Measurements from ENCODE around the gene CACNA1C. TPM values are rescaled to one million over a fixed set of nuclear protein-coding genes. Genes with fewer than 3 reads are reported as not detected.

The CACNA1C gene
- total and polyA plus RNA-seq, 2 donors (not counting 1 experiment from before 2014, with no cell fraction given), result 0.01 to 0.02 TPM

- no peaks in the 10 kb centered on the region for H4K20me1 ChIP-seq (ENCODE audit: control insufficient read depth, insufficient read depth, low read length, poor library complexity, severe bottlenecking)
- no peaks in the 10 kb centered on the region for H3K4me1 ChIP-seq (ENCODE audit: control insufficient read depth in 2 of 2, insufficient read depth in 2 of 2, low read length in 2 of 2)
- H2AFZ ChIP-seq (ENCODE audit: insufficient read depth, low read depth, low read length, poor library complexity, severe bottlenecking), result no peak overlapping the region
- no peak overlapping the region for H3K4me3 ChIP-seq (ENCODE audit: control extremely low read depth in 1 of 5, extremely low read depth in 1 of 5, insufficient read depth in 1 of 5, low read depth in 2 of 5, low read length in 4 of 5)
- intact Hi-C loops (cut with micrococcal nuclease), result no loop called here
- no peak overlapping the region for H3K4me2 ChIP-seq (replicated peaks; ENCODE audit: low read depth, low read length, poor library complexity, severe bottlenecking)
- TF ChIP-seq EZH2 (IDR thresholded peaks at IDR 0.05; ENCODE audit: borderline replicate concordance, insufficient read depth, low read depth, low read length, poor library complexity, severe bottlenecking), result no peak
- no peak for TF ChIP-seq CTCF (IDR thresholded peaks at IDR 0.05)
- H3K9me3 ChIP-seq (ENCODE audit: control extremely low read depth in 1 of 3, control insufficient read depth in 2 of 3, insufficient read depth in 1 of 3, low read length in 2 of 3), result peaks cover 0 to 11% (median 7%) of the 10 kb centered on the region in 3 donors
- DNase-seq, result no peak
- Mint-ChIP-seq H3K27ac (no peak overlapping the region), H3K4me3 (no peak overlapping the region), H3K27me3 (no peaks in the 10 kb centered on the region), H3K4me1 (no peaks in the 10 kb centered on the region), H3K9me3 (ENCODE audit: insufficient read depth) (peaks cover 14% of the 10 kb centered on the region)
- no peak overlapping the region for H3K9ac ChIP-seq (ENCODE audit: low read length)
- no peaks in the 10 kb centered on the region for H3K36me3 ChIP-seq (replicated peaks in 1 of 2; ENCODE audit: control extremely low read depth in 1 of 2, control insufficient read depth in 1 of 2, extremely low read depth in 1 of 2, insufficient read depth in 2 of 2, low read length in 1 of 2)
- H3K27ac ChIP-seq (ENCODE audit: low read length in 2 of 2), result no peak overlapping the region
- no peak for ATAC-seq (ENCODE audit: low read depth)
- ChIA-PET CTCF (no interaction called here), POLR2A (no interaction called here)
- no peaks in the 10 kb centered on the region for H3K79me2 ChIP-seq (ENCODE audit: control insufficient read depth, insufficient read depth, low read length)
- peaks cover 0 to 3% (median 0%) of the 10 kb centered on the region in 4 experiments for H3K27me3 ChIP-seq (replicated peaks in 1 of 4; ENCODE audit: control extremely low read depth in 1 of 4, control insufficient read depth in 3 of 4, insufficient read depth in 4 of 4, low read length in 3 of 4)
- 92% methylated on average over 6 of the region's 6 CpGs for WGBS (ENCODE audit: insufficient coverage)
Observed at GRCh38 chr12:2596441-2596840, 543.7 kb downstream of the CACNA1C start.

- POLR2A ChIA-PET, result no interaction called here
- Histone ChIP-seq H3K4me1 (ENCODE audit: control insufficient read depth in 2 of 2, insufficient read depth in 2 of 2, low read length in 2 of 2) (no peaks in the 10 kb centered on the region), H4K20me1 (ENCODE audit: control insufficient read depth, insufficient read depth, low read length, poor library complexity, severe bottlenecking) (no peaks in the 10 kb centered on the region), H3K36me3 (replicated peaks in 1 of 2; ENCODE audit: control extremely low read depth in 1 of 2, control insufficient read depth in 1 of 2, extremely low read depth in 1 of 2, insufficient read depth in 2 of 2, low read length in 1 of 2) (no peaks in the 10 kb centered on the region), H2AFZ (ENCODE audit: insufficient read depth, low read depth, low read length, poor library complexity, severe bottlenecking) (no peak overlapping the region), H3K79me2 (ENCODE audit: control insufficient read depth, insufficient read depth, low read length) (no peaks in the 10 kb centered on the region), H3K4me2 (replicated peaks; ENCODE audit: low read depth, low read length, poor library complexity, severe bottlenecking) (no peak overlapping the region), H3K9ac (ENCODE audit: low read length) (no peak overlapping the region), H3K9me3 (ENCODE audit: control extremely low read depth in 1 of 3, control insufficient read depth in 2 of 3, insufficient read depth in 1 of 3, low read length in 2 of 3) (peaks cover 0 to under 1% (median 0%) of the 10 kb centered on the region in 3 donors), H3K4me3 (ENCODE audit: control extremely low read depth in 1 of 5, extremely low read depth in 1 of 5, insufficient read depth in 1 of 5, low read depth in 2 of 5, low read length in 4 of 5) (no peak overlapping the region), H3K27ac (ENCODE audit: low read length in 2 of 2) (no peak overlapping the region), H3K27me3 (replicated peaks in 1 of 4; ENCODE audit: control extremely low read depth in 1 of 4, control insufficient read depth in 3 of 4, insufficient read depth in 4 of 4, low read length in 3 of 4) (no peaks in the 10 kb centered on the region)
- intact Hi-C loops (cut with micrococcal nuclease), result no loop called here
- no peaks in the 10 kb centered on the region for H3K9me3 Mint-ChIP-seq (ENCODE audit: insufficient read depth)
- H3K27ac Mint-ChIP-seq, result no peak overlapping the region
- ATAC-seq (ENCODE audit: low read depth) (no peak), DNase-seq (no peak)
- TF ChIP-seq EZH2 (IDR thresholded peaks at IDR 0.05; ENCODE audit: borderline replicate concordance, insufficient read depth, low read depth, low read length, poor library complexity, severe bottlenecking) (no peak), CTCF (IDR thresholded peaks at IDR 0.05) (no peak)
- CTCF ChIA-PET, result no interaction called here
- 87% methylated on average over 8 of the region's 8 CpGs for WGBS (ENCODE audit: insufficient coverage)
- H3K27me3 Mint-ChIP-seq, result peaks cover 25% of the 10 kb centered on the region
- H3K4me1 Mint-ChIP-seq, result no peaks in the 10 kb centered on the region
- H3K4me3 Mint-ChIP-seq, result no peak overlapping the region
Observed at GRCh38 chr12:2605301-2605700, 552.5 kb downstream of the CACNA1C start.

Data from B cell (primary cell).